ENCODE results near the gene GKN1.

Gene GKN1

GRCh38 chr2:69007603-69008002 is 33.2 kb downstream of the GKN1 start:
- DNase-seq (ENCODE audit: low read depth): no peak

- DNase-seq (ENCODE audit: low read depth): no peak
These were observed 36.2 kb downstream of the GKN1 start for GRCh38 chr2:69010437-69011194.

- no peak for DNase-seq (ENCODE audit: low read depth)
These were observed 37.2 kb downstream of the GKN1 start for GRCh38 chr2:69011611-69012157.

GRCh38 chr2:69012310-69013141 is 38.1 kb downstream of the GKN1 start:
- DNase-seq (ENCODE audit: low read depth): peak; percentile 7

GRCh38 chr2:69013142-69013839 is 38.9 kb downstream of the GKN1 start, which contains the start of gene ANTXR1:
TSS of gene ANTXR1 (plus strand) at chr2:69013179. CDS start at chr2:69013500, 321 bp downstream.
- DNase-seq (ENCODE audit: low read depth): no peak

GRCh38 chr2:69013840-69014821 is 39.7 kb downstream of the GKN1 start:
- DNase-seq (ENCODE audit: low read depth): no peak

- DNase-seq (ENCODE audit: low read depth): no peak
These were observed 42.6 kb downstream of the GKN1 start for GRCh38 chr2:69017080-69017479.

- no peak for DNase-seq (ENCODE audit: low read depth)
These were observed 43.4 kb downstream of the GKN1 start for GRCh38 chr2:69017835-69018234.

GRCh38 chr2:69018678-69019095 is 44.3 kb downstream of the GKN1 start:
- no peak for DNase-seq (ENCODE audit: low read depth)

GRCh38 chr2:69020496-69021426 is 46.3 kb downstream of the GKN1 start:
- no peak for DNase-seq (ENCODE audit: low read depth)

- DNase-seq (ENCODE audit: low read depth): no peak
These were observed 47.3 kb downstream of the GKN1 start for GRCh38 chr2:69021727-69022126.

- DNase-seq (ENCODE audit: low read depth): no peak
These were observed 48.1 kb downstream of the GKN1 start for GRCh38 chr2:69022548-69022947.

- DNase-seq (ENCODE audit: low read depth): no peak
These were observed 48.8 kb downstream of the GKN1 start for GRCh38 chr2:69023236-69023635.

- no peak for DNase-seq (ENCODE audit: low read depth)
These were observed 51.6 kb downstream of the GKN1 start for GRCh38 chr2:69026026-69026425.

- no peak for DNase-seq (ENCODE audit: low read depth)
These were observed 52.4 kb downstream of the GKN1 start for GRCh38 chr2:69026691-69027459.

All from activated T-helper 1 cell treated with Interleukin-2 at 50 U/mL for 16 hours (primary cell).